COLO829 (cell line): Measurements from ENCODE around the gene DUSP22.
"Not testable (repeated sequence)": the region's sequence is repeated elsewhere in the genome, so short reads cannot be mapped to it uniquely, and the experiment has no call there.

Experiments
- DNase-seq: peaks from one replicate; pipeline ENCODE4 v3.0.0; 2012; ENCODE audit warnings: low spot score

DUSP22 gene

GRCh38 chr6:279341-280029 is 12.8 kb upstream of the DUSP22 start:
- DNase-seq: no peak

DNA sequence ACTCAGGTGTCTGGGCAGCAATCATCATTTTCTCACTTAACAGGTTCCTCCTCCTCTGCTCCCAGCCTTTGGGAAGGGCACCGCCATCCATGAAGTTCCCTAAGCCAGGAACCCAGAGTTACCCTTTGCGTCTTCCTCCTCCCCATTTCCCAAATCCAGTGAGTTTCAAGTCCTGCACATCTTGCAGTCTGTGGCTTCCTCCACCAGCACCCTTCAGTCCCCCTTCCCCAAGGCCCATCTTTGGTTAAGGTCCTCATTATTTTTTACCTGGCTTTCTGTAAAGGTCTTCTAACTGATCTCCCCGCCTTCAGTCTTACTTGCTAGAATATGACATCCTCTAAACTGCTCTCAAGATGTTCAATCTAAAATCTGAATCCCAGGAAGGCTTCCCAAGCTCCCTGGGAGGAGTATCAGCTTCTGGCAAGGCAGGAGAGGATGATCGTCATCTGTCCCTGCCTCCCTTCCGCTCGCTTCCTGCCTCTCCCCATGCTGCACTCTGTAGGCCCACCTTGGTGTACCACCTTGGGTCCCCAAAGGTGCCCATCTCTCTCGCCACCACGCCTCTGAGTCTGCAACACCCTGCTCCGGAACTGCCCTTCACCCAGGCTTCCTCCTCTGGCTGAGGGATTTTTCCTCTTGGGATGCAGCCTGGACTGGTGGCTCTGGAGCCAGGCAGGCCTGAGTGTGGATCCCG is 11.4 kb upstream of the DUSP22 start:
- no peak for DNase-seq

DNA sequence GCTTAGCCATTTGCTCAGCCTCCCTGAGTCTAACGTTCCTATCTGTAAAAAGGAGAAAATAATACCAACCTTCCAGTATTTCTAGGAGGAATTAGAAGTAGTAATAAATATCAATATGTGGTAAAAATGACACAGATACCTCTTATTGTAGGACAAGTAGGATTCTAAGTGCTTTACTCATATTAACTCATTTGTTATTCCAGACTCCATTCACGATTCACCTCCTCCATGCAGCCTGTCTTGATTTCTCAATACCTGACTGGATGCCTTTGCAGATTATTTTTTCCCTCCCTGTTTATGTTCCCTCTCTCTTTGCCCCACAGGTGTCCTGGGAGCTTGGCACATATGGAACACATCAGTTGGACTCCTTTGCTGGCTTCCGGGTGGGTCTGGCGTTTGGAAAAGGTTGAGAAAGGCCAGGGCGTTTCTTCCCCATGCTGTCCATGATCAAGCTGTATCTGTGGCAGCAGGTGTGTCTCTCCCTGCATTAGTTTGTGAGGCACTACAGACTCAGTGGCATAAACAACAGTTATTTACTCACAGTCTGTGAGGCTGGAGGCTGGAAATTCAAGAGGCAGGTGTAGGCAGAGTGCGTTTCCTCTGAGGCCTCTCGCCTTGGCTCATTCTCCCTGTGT is 10.7 kb upstream of the DUSP22 start:
- DNase-seq: no peak

GRCh38 chr6:282177-282866 is 10.0 kb upstream of the DUSP22 start:
- no peak for DNase-seq

DNA sequence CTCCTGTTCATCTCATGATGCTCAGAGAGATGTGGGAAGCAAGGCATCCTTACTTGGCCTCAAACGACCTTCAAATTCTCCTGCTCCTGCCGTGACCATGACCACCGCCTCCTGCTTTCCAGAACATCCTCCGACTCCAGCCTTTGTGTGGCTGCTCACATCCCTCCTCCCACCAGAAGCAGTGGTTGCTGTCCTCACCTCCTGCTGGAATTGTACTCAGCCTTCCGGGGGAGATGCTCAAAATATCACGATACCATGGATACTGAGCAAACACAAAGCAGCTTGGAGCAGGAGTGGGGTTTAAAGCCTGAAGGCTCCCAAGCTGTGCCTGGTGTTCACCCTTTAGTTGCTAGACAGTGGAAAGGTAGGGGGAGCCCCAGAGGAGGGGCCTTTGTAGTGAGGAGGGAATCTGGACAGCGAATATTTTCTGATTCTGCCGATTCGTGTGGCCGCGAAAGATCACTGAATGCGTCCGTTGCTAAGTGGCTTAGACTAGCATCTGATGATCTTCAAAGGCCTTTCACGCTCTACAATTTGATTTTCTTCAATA is 9.3 kb upstream of the DUSP22 start:
- no peak for DNase-seq

GRCh38 chr6:284486-284885 is 7.8 kb upstream of the DUSP22 start:
- no peak for DNase-seq

DNA sequence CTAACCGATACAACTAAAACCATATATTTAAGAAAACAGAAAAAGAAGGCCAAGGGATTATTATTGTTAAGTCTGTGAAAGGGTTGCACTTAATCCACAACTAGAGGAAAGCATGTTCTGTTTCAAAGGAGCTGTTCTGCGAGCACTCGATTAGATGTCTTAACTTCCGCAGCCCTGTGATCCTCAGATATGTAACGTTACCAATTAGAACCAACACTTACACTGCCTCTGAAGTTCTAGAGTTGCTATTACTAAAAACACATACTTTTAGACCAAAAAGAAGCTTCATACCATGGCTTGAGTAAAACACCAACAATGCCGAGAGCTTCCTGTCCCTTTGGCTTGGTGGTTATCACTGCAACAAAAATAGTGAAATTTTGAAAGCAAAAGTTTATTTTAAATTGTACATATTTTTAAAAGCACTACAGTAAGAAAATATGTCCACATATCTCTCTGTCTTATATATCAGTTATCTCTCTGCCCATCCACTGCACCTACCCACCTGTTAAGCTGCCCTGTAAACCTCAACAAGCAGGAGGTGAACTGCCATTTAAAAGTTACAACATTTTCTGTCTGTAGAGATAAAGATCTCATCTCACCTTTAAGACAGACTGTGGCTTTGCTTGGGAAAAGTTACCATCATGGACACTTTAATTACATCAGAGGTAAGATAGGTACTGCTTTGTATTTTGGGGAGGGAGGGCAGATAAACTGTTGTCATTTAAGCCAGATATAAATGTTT is 7.1 kb upstream of the DUSP22 start:
- no peak for DNase-seq

- not testable (repeated sequence) for DNase-seq
These were observed 6.4 kb upstream of the DUSP22 start for GRCh38 chr6:285902-286301.

DNA sequence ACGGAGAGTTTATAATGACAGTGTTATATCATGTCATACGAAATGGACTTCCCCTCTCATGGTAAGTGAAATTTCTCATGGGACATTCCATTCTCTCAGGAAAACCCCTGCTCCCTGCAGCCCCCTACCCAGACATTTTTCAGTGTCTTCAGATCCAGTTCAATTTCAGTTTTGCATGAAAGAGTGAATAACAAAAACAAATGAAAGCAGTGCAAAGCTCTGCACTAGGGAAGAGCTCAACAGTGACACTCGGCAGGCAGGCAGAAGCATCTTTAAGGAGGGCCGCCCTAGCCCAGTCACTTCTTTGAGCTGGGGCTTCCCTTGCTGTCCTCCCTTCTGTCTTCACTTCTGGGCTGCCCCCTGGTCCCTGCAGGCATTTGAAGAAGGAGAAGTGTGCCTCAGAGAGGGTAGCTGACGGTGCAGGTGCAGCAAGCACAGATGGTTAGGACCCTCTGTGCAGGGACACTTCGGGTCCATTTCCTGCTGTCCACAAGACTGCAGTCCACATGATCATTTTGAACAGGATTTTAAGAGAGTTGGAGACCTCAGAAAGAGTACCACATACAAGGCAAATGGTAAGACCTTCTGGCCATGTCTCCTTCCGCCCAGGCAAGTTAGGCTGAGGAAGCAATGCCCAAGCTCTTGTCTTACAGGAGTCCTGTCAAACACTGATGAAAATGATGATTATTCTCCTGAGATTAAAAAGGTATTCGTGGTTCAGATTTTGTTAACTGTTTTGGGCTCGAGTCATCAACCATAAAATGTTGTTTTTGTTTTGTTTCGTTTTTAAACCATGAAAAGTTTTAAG is 5.4 kb upstream of the DUSP22 start:
- DNase-seq: no peak

- DNase-seq: no peak
These were observed 4.8 kb upstream of the DUSP22 start for GRCh38 chr6:287489-287860.

DNA sequence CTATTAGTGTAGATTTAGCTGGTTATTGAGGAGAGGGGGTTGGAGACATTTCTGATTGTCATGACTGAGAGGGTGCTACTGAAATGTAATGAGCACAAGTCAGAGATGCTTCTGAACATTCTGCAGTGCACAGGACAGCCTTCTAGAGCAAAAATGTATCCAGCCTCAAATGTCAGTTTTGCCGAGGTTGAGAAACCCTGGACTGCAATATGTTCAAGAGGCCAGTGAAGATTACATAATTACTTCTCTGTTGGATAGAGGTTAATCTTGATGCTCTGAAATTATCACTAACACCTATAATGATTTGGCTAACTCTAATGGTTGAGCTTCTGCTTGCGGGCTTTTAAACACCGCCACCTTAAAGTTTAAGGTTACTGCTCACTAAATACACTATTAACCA is 3.4 kb upstream of the DUSP22 start:
- no peak for DNase-seq

GRCh38 chr6:290111-290922 is 2.0 kb upstream of the DUSP22 start:
- no peak for DNase-seq

DNA sequence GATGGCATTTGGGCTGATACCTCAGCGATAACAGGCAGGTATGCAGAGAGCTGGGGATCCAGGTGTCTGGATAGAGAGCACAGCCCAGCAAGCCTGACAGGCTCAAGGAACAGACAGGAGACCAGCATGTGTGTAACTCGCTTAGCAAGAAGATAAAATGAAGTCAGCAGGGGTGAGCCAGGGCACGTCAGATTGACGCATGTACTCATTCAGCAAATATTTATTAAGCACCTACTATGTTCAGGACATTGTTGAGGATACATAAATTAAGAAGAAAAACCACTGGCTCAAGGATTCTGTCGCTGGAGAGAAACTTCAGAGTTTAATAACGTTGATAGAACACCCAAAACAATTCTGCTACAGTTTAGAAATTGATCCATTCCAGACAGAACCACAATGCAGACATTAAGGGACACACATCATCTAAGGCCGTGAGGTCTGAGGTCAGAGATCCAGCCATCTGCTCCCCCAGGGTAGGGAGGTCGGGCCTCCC is 1.0 kb upstream of the DUSP22 start:
- peak; percentile 31 for DNase-seq

DNA sequence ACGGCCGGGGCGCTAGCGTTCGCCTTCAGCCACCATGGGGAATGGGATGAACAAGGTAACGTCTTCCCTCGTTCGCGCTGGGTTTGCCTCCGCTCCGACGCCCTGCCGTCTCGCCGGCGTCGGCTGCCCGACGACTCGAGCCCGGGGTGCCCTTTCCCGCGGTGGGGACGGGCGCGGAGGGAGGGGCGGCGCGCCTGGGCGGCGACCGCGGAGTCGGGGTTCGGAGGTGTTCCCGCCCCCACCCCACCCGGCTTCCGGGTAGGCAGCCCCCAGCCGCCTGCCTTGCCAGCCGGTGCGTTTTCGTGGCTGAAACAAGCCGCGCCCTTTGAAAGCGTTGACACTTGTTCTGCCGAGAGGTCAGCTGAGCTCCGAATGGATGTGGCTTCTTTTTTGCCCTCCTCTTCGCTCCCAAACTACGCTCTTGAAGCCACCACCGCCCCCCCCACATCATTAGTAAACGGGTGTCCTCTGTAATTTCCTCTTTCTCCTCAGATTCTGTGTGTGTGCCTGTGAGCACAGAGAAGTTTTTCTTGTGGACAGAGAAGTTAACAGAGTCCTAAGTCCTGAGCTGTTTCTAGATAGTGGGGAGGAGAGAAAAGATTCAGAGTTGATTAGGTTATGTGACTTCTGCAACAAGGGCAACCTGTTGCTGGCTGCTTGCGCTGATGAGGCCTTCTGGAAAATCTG is 362 bp downstream of the DUSP22 start:
- peak; percentile 36 for DNase-seq

GRCh38 chr6:293193-294174 is 1.2 kb downstream of the DUSP22 start:
- DNase-seq: peak; percentile 68

- no peak for DNase-seq
These were observed 2.6 kb downstream of the DUSP22 start for GRCh38 chr6:294656-295565.
